Mesothelial cell of epicardium (in vitro differentiated cells): ENCODE data around the gene ARHGAP22. TPM values are rescaled to one million over a fixed set of nuclear protein-coding genes. Genes with fewer than 3 reads are reported as not detected.

ENCODE experiments used
- DNase-seq, 2 experiments: peaks; one replicate each; pipeline ENCODE4 v3.0.0; 2021; ENCODE audit warnings: low spot score in 2 of 2; ENCODE audit not compliant: unreplicated experiment in 2 of 2
- H3K27ac Mint-ChIP-seq: 2 replicates; pipeline ENCODE4 v1.8.0; 2021; ENCODE audit warnings: mixed read lengths
- H3K27me3 Mint-ChIP-seq: 2 replicates; pipeline ENCODE4 v1.8.0; 2021; ENCODE audit warnings: low read depth, mixed read lengths
- H3K36me3 Mint-ChIP-seq: 2 replicates; pipeline ENCODE4 v1.8.0; 2021; ENCODE audit warnings: mixed read lengths
- H3K4me1 Mint-ChIP-seq: 2 replicates; pipeline ENCODE4 v1.8.0; 2021; ENCODE audit warnings: mixed read lengths
- H3K4me3 Mint-ChIP-seq: 2 replicates; pipeline ENCODE4 v1.8.0; 2021; ENCODE audit warnings: mild to moderate bottlenecking, moderate library complexity, mixed read lengths
- H3K9me3 Mint-ChIP-seq: 2 replicates; pipeline ENCODE4 v1.8.0; 2021; ENCODE audit warnings: mixed read lengths
- total RNA-seq: library from RNA; stranded (reverse); gene quantifications from 3 replicates; pipeline ENCODE4 v1.2.1, GENCODE V29; 2021
- TF ChIP-seq, protein P1 (sequence below): fragments of 200-600 bp; sonication (generic); IDR thresholded peaks from one replicate; pipeline ENCODE4 v1.5.0; 2021; ENCODE audit warnings: antibody characterized with exemption; ENCODE audit not compliant: unreplicated experiment

The ARHGAP22 gene
- total RNA-seq, 1 donor from 2014 or later: 2.9 TPM

DNA sequence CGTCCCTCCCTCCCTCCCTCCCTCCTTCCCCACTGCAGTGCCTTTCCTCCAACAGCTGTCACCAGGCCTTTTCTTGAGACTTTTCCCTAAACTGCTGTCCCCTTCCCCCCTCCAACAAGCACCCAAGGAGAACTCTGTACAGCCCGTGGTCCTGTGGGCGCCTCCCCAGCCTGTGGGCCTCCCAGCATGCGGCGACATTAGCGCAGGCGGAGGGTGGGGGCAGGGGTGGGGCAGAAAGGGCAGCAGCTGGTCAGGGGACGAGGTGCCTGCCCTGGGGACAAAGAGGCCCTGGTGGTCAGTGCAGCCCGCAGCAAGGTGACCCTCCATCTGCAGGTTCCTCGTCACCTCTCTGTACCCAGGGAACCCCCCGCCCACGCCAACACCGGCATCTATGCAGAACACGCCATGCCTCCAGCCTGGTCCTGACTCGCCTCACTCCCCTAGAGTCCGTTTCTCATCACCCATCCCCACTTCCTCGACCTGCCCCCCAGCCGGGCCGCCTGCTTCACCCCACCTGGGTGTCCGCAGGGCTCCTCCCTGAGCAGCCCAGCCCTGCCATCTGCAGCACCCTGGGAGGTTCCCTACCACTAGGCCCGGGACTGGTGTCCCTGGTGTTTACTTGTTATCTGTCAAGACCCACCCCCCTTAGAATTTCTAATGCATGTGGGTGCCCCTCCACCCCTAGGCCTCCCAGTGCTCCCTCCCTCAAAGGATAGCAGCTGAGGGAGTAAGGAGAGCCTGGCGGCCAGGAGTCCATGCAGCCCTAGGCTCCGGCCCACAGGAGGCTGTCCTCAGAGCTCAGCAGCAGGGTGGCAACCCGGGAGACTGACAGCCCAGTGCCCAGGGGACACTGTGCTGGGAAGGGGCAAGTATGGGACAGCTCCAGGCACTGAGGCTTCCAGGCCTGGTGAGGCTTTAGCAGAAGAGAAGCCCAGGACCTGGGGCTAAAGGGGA is 147.8 kb downstream of the ARHGAP22 start:
- TF ChIP-seq, protein P1, sequence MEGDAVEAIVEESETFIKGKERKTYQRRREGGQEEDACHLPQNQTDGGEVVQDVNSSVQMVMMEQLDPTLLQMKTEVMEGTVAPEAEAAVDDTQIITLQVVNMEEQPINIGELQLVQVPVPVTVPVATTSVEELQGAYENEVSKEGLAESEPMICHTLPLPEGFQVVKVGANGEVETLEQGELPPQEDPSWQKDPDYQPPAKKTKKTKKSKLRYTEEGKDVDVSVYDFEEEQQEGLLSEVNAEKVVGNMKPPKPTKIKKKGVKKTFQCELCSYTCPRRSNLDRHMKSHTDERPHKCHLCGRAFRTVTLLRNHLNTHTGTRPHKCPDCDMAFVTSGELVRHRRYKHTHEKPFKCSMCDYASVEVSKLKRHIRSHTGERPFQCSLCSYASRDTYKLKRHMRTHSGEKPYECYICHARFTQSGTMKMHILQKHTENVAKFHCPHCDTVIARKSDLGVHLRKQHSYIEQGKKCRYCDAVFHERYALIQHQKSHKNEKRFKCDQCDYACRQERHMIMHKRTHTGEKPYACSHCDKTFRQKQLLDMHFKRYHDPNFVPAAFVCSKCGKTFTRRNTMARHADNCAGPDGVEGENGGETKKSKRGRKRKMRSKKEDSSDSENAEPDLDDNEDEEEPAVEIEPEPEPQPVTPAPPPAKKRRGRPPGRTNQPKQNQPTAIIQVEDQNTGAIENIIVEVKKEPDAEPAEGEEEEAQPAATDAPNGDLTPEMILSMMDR: no peak
- DNase-seq: no peak
- Mint-ChIP-seq H3K27me3 (no peaks in the 10 kb centered on the region), H3K9me3 (peaks cover 4% of the 10 kb centered on the region), H3K4me1 (peaks cover 42% of the 10 kb centered on the region), H3K27ac (no peak overlapping the region), H3K36me3 (no peaks in the 10 kb centered on the region), H3K4me3 (no peak overlapping the region)

DNA sequence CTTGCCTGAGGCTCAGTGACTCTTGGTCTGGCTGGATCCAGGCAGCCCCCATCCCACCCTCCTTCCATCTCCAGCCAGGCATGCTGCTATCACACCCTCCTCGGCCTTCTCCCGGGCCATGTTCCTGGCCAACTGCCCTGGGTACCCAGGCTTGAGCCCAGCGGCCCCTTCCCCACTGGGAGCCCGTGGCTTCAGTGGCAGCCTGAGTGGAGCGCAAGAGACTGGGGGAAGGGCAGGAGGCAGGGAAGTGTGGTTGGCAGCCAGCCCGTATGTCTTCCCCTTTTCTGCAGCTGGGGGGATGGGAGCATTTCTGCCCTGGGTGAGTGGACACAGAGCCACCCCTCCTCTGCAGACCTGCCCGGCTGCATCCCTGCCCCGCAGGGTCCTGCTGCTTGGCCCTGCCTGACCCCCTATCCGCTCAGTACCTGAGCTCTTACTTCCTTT is 148.5 kb downstream of the ARHGAP22 start:
- Mint-ChIP-seq H3K4me3 (no peak overlapping the region), H3K36me3 (no peaks in the 10 kb centered on the region), H3K9me3 (peaks cover 3% of the 10 kb centered on the region), H3K27ac (no peak overlapping the region), H3K27me3 (no peaks in the 10 kb centered on the region), H3K4me1 (peaks cover 42% of the 10 kb centered on the region)
- no peak for DNase-seq
- TF ChIP-seq, protein P1: no peak

DNA sequence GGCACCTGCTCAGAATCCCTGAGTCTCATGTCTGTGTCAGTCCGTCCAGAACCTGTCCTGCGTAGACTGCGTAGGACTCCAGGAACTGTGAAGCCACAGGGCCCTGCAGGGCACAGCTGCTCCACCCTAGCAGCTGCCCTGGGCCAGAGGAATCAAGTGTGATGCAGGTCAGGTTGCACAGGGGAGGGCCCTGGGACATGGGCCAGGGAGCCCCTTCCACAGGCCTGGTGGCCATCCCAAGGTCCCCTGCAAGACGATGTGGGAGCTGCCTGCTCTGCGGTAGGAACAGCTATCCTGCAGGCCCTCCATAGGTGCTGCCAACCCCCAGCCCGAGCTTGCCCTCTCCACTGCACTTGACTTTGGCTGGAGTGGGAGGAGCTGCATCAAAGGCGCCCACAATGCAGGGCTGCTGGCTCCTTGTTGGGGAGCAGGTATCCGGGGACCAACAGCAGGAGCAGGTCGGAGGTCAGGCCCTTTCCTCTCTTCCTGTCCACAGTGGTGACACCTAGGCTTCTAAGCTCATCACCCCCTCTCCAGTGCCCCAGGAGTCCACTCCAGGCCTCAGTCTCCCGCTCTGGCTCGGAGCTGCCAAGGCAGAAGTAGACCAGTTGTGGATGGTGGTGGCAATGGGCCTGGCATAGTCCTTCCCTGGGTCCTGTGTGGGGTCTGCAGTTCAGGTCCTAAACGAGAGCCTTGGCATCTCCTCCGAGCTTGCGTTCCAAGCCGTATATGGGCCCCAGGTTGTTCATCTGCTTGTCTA is 149.3 kb downstream of the ARHGAP22 start:
- Mint-ChIP-seq H3K27me3 (no peaks in the 10 kb centered on the region), H3K36me3 (no peaks in the 10 kb centered on the region), H3K4me1 (peaks cover 42% of the 10 kb centered on the region), H3K9me3 (no peaks in the 10 kb centered on the region), H3K4me3 (no peak overlapping the region), H3K27ac (no peak overlapping the region)
- TF ChIP-seq, protein P1: no peak
- DNase-seq: no peak

DNA sequence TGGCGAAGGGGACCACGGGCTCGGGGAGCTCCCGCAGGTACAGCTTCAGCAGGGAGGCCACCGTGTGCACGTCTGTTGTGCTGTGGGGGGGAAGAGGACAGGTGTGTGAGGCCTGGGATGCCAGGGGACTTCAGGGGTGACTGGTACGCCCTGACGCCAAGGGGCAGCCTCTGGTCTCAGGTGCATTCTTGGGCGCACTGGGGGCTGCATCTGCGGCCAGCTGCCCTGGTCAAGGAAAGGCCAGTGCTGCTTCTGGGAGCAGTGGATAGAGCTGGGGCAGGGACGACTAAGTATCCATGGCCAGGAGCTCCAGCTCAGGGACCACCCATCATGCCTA is 149.8 kb downstream of the ARHGAP22 start:
- Mint-ChIP-seq H3K27me3 (no peaks in the 10 kb centered on the region), H3K9me3 (no peaks in the 10 kb centered on the region), H3K27ac (no peak overlapping the region), H3K4me3 (no peak overlapping the region), H3K4me1 (peaks cover 42% of the 10 kb centered on the region), H3K36me3 (no peaks in the 10 kb centered on the region)
- TF ChIP-seq, protein P1: no peak
- DNase-seq: no peak

DNA sequence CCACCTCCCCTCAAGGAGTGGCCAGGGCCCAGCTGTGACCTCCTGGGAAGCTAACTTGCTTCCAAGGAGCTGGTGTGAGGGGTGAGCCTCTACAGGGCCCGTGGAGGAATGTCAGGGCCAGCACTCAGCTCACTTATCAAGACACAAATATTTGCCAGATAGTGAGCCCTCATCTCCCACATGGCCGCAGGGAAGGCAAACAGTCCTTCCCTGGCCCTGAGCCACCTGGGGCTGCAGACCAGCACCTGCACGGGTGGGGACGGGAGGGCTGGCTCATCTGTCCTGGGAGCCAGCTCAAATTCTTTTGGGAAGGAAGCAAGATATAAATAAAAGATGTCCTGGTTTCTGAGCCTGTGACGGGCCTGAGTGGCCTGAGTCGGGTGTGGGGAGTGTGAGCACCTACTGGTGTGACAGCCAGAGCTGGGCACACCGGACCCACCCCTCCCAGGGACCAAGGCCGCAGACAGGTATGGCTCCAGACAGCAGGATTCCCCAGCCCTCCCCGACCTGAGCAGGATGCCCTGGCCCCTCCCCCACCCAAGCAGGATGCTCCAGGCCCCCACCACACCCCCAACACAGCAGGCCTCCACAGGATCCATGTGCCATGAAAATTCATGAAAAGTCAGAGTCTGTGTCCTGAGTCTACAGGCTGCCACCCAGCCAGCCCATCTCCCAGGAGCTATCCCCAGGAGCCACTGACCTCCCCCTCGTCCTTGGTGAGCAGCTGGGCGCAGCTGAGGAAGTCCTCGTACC is 150.4 kb downstream of the ARHGAP22 start:
- no peaks in the 10 kb centered on the region for H3K36me3 Mint-ChIP-seq
- H3K4me3 Mint-ChIP-seq: no peak overlapping the region
- H3K27ac Mint-ChIP-seq: peak overlapping the region; percentile 93
- H3K4me1 Mint-ChIP-seq: peaks cover 42% of the 10 kb centered on the region
- no peaks in the 10 kb centered on the region for H3K9me3 Mint-ChIP-seq
- TF ChIP-seq, protein P1: no peak
- peak in 1 of 2 experiments; percentile 62 for DNase-seq
- no peaks in the 10 kb centered on the region for H3K27me3 Mint-ChIP-seq
